ENCODE measurements around the gene TMEM129.

DNA sequence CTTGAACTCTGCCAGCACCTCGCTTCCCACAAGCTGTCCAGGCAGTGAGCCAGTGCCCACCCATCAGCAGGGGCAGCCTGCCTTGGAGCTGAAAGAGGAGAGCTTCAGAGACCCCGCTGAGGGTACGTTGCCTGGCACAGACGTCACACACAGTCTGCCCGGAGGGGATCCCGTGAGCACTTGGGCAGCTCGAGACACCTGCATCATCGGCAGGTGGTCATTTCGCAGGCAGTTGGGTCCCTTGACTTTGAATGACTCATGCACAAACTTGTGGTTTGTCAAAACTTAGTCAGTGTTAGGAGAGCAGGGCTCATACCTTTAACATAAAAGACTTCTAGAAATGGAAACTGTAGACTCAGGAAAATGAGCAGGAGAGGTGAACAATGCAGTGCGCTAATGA, 10.1 kb upstream of the TMEM129 start:
- TF ChIP-seq, protein P1, sequence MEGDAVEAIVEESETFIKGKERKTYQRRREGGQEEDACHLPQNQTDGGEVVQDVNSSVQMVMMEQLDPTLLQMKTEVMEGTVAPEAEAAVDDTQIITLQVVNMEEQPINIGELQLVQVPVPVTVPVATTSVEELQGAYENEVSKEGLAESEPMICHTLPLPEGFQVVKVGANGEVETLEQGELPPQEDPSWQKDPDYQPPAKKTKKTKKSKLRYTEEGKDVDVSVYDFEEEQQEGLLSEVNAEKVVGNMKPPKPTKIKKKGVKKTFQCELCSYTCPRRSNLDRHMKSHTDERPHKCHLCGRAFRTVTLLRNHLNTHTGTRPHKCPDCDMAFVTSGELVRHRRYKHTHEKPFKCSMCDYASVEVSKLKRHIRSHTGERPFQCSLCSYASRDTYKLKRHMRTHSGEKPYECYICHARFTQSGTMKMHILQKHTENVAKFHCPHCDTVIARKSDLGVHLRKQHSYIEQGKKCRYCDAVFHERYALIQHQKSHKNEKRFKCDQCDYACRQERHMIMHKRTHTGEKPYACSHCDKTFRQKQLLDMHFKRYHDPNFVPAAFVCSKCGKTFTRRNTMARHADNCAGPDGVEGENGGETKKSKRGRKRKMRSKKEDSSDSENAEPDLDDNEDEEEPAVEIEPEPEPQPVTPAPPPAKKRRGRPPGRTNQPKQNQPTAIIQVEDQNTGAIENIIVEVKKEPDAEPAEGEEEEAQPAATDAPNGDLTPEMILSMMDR (IDR thresholded peaks at IDR 0.05), result no peak
- TF ChIP-seq POLR2A (IDR thresholded peaks at IDR 0.05) (no peak), POLR2AphosphoS5 (IDR thresholded peaks at IDR 0.05) (no peak)

Measured in breast epithelium (tissue), 3 donors.